Peyer's patch (tissue), 4 donors: ENCODE data around the gene UFSP1.

Experiments used
- POLR2A ChIP-seq, 2 donors: fragments of 450-650 bp; IDR thresholded peaks; one replicate each; pipeline ENCODE4 v1.5.1; 2017; ENCODE audit warnings: antibody characterized with exemption in 2 of 2, mild to moderate bottlenecking in 2 of 2, moderate library complexity in 2 of 2
- TF ChIP-seq, protein P1 (sequence below), 6 experiments: fragments of 450-650 bp in 4 of 6; fragments of 200-600 bp in 2 of 6; sonication (generic) in 1 of 6; IDR thresholded peaks; one replicate each; pipeline ENCODE4 v1.5.1; 2017 to 2019; ENCODE audit warnings: antibody characterized with exemption in 6 of 6, mild to moderate bottlenecking in 3 of 6, moderate library complexity in 1 of 6

DNA sequence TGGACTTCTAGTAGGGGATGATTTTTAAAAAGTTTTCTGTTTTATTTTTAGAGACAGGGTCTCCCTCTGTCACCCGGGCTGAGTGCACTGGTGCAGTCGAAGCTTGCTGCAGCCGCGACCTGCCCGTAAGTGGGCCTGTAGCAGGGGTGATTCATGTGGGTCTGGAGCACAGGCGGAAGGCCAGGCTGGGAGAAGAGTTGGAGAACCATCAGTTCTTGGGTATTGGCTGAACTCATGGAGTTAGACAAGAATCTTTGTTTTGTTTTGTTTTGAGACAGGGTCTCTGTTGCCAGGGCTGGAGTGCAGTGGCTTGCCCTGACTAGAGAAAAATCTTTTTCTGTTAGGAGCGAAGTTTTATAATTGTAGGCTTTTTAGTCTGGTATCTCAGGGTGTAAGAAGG is 8.9 kb downstream of the UFSP1 start:
- TF ChIP-seq, protein P1, sequence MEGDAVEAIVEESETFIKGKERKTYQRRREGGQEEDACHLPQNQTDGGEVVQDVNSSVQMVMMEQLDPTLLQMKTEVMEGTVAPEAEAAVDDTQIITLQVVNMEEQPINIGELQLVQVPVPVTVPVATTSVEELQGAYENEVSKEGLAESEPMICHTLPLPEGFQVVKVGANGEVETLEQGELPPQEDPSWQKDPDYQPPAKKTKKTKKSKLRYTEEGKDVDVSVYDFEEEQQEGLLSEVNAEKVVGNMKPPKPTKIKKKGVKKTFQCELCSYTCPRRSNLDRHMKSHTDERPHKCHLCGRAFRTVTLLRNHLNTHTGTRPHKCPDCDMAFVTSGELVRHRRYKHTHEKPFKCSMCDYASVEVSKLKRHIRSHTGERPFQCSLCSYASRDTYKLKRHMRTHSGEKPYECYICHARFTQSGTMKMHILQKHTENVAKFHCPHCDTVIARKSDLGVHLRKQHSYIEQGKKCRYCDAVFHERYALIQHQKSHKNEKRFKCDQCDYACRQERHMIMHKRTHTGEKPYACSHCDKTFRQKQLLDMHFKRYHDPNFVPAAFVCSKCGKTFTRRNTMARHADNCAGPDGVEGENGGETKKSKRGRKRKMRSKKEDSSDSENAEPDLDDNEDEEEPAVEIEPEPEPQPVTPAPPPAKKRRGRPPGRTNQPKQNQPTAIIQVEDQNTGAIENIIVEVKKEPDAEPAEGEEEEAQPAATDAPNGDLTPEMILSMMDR (IDR thresholded peaks at IDR 0.05): no peak
- TF ChIP-seq POLR2A (IDR thresholded peaks at IDR 0.05): no peak
